ENCODE measurements around the gene LARGE2. TPM values are rescaled to one million over a fixed set of nuclear protein-coding genes. Genes with fewer than 3 reads are reported as not detected.
A peak's percentile ranks its signal among the peaks of the same experiment; 100 is the strongest.

LARGE2 gene
- total and polyA plus RNA-seq, 9 of the 15 experiments (the other 6 are each of a cell fraction or from before 2014, with no cell fraction given) = 0.56 to 14.1 (median 6.6) TPM

- TF ChIP-seq NR2C2 (CRISPR knock-in tag; IDR thresholded peaks at IDR 0.05) (peak; percentile 89), NR2C2 (tag; IDR thresholded peaks at IDR 0.05) (peak; percentile 96), MEIS2 (IDR thresholded peaks at IDR 0.05; ENCODE audit: partially characterized antibody) (peak; percentile 82), REST (IDR thresholded peaks at IDR 0.05; ENCODE audit: borderline replicate concordance) (peak; percentile 98), REST (CRISPR knock-in tag; IDR thresholded peaks at IDR 0.05; ENCODE audit: low read depth) (peak; percentile 78; the same call in 1 of the 2 replicates), IRF9 (tag; IDR thresholded peaks at IDR 0.05) (peak; percentile 44; the same call in 1 of the 2 replicates), SMAD3 (CRISPR knock-in tag; conservative IDR thresholded peaks at IDR 0.05) (no peak)
These were observed 4.7 kb upstream of the LARGE2 start, which contains the start of gene PEX16 (continued) for GRCh38 chr11:45917623-45918330.

Data from K562 (cell line).